ENCODE measurements around the gene SLC6A6. TPM values are rescaled to one million over a fixed set of nuclear protein-coding genes. Genes with fewer than 3 reads are reported as not detected.

SLC6A6 gene
- total and polyA plus RNA-seq, 8 donors, result 2.1 to 11.6 (median 3.4) TPM

DNA sequence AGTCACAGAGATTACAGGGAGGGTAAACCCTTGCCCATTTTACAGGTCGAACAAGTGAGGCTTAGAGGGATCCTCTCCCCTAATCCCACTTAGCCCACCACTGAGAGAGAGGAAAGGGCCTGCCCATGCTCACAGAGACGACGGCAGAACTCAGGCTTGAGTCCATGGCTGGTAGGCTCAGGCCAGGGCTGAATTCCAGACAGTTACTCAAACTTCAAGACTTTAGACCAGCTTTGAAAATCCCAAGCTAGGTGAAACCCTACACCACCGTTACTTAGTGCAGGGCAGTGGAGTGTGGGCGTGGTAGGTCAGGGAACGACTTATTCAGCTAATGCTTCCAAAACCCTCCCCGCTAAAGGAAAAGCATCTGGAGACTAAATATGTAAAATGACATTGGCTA is 121.4 kb downstream of the SLC6A6 start:
- ATAC-seq (no peak), FAIRE-seq (no peak), DNase-seq (no peak)
- no peak for TF ChIP-seq CTCF (IDR thresholded peaks at IDR 0.05)
- Histone ChIP-seq H3K4me1 (no peaks in the 10 kb centered on the region), H3K27ac (no peak overlapping the region), H3K27me3 (no peaks in the 10 kb centered on the region), H3K9me3 (no peaks in the 10 kb centered on the region), H3K36me3 (no peaks in the 10 kb centered on the region), H3K4me3 (no peak overlapping the region)
- 67 to 88% methylated on average over 7 of the region's 7 CpGs for WGBS, 2 donors
- intact Hi-C loops (cut with DNase I), result no loop called here

DNA sequence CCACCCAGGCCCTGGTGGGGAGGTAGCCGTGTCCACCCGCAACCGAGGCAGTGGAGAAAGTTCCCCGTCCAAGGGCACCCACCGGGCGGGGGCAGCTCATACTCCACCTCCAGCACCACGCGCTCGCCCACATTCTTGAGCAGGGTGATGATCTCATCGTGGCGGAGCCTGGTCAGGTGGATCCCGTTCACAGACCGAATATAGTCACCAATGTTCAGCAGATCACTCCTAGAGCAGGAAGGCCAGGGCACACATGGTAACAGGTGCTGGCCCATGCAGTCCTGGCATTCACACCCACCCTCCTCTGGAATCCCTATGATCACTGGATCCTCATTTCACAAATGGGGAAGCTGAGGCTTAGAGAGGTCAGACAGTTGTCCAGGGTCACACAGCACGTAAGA is 121.9 kb downstream of the SLC6A6 start:
- DNase-seq (peak in 1 of 6 donors; percentile 47), FAIRE-seq (no peak), ATAC-seq (no peak)
- Histone ChIP-seq H3K9me3 (no peaks in the 10 kb centered on the region), H3K4me1 (no peaks in the 10 kb centered on the region), H3K27ac (no peak overlapping the region), H3K36me3 (no peaks in the 10 kb centered on the region), H3K4me3 (no peak overlapping the region), H3K27me3 (no peaks in the 10 kb centered on the region)
- TF ChIP-seq CTCF (IDR thresholded peaks at IDR 0.05), result no peak
- WGBS, 2 donors, result 89 to 90% methylated on average over 14 of the region's 14 CpGs
- intact Hi-C loops (cut with DNase I), result no loop called here

- FAIRE-seq (no peak), DNase-seq (peak in 1 of 6 donors; percentile 37), ATAC-seq (no peak)
- Histone ChIP-seq H3K36me3 (no peaks in the 10 kb centered on the region), H3K9me3 (no peaks in the 10 kb centered on the region), H3K4me1 (no peaks in the 10 kb centered on the region), H3K27me3 (no peaks in the 10 kb centered on the region), H3K4me3 (no peak overlapping the region), H3K27ac (no peak overlapping the region)
- WGBS, 2 donors, result 75 to 87% methylated on average over 9 of the region's 9 CpGs
- TF ChIP-seq CTCF (IDR thresholded peaks at IDR 0.05), result no peak
- intact Hi-C loops (cut with DNase I), result no loop called here
These were observed 122.7 kb downstream of the SLC6A6 start for GRCh38 chr3:14524920-14525660.

DNA sequence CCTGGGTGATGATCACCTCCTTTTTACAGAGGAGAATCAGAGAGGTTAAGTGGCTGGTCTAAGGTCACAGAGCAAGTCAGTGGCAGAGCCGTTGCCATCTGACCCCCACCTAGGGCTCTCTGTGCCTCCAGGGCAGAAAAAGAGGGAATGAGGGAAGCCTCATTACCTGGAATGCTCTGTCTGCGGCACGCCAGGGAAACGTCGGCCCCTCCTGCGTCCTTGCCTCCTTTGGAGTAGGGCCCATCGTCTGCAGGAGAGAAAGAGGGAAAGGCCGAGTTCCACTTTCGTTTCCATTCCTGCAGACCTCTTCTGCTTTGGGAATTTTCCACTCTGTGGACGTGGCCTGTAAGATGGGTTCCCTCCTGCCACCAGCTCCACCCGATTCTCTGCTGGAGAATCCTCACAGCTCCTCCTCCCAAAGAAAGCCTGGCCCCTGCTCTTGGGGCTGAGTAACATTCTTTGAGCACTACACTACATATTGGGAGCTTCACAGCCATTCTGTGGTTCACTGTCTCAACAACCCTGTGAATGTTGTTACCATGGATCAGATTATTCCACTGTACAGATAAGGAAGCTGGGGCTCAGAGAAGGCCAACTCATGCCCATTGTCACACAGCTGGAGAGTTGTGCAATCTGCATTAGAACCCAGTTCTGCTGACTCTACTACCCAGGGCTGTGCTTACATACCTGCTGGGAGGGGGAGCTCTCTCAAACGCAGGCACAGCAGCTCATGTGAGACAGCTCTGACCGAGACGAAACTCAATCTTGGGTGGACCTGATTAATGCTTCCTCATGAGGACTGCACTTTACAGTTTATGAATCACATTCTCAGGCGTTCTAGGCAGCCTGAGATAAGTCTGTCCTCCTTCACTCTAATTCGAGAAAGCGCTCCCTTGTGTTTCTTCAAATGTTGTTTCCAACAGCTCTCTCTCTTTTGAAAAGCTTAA is 123.6 kb downstream of the SLC6A6 start:
- Histone ChIP-seq H3K27me3 (no peaks in the 10 kb centered on the region), H3K4me1 (no peaks in the 10 kb centered on the region), H3K9me3 (no peaks in the 10 kb centered on the region), H3K4me3 (no peak overlapping the region), H3K36me3 (no peaks in the 10 kb centered on the region), H3K27ac (no peak overlapping the region)
- TF ChIP-seq CTCF (IDR thresholded peaks at IDR 0.05), result no peak
- FAIRE-seq, result no peak
- peak in 1 of 4 donors; percentile 20 for ATAC-seq
- 72 to 73% methylated on average over 17 of the region's 17 CpGs for WGBS, 2 donors
- intact Hi-C loops (cut with DNase I), result no loop called here
- DNase-seq, result peak in 1 of 6 donors; percentile 22

Measured in pancreas (tissue), 10 donors.